HG03571 (cell line): Measurements from ENCODE around the gene SPG7.

Experiments used
- ATAC-seq: cut with Tn5 transposase; IDR thresholded peaks from one replicate; pipeline ENCODE4 v1.9.1; 2021; ENCODE audit not compliant: unreplicated experiment

SPG7 gene

DNA sequence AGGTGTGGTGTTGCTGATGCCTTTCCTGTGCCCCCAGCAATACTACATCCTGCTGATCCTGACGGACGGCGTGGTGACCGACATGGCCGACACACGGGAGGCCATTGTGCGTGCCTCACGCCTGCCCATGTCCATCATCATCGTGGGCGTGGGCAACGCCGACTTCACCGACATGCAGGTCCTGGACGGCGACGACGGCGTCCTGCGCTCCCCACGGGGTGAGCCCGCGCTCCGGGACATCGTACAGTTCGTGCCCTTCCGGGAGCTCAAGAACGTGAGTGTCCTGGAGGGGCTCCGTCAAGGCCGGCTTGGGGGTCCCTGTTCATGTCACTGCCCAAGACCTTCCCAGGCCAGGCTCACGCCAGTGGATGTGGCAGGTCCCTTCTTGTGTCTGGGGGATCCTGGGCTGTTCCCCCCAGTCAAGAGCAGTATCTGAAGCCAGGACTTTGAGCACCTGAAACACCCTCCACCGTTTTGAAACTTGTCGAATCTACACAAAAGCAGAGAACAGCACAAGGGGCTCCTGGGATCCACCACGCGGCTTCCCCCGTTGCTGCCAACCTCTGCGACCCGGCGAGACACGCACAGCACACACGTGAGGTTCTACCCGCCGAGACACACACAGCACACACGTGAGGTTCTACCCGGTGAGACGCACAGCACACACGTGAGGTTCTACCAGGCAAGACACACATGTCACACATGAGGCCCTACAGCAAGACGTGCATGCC lies 87.3 kb downstream of the SPG7 start:
- no peak for ATAC-seq

DNA sequence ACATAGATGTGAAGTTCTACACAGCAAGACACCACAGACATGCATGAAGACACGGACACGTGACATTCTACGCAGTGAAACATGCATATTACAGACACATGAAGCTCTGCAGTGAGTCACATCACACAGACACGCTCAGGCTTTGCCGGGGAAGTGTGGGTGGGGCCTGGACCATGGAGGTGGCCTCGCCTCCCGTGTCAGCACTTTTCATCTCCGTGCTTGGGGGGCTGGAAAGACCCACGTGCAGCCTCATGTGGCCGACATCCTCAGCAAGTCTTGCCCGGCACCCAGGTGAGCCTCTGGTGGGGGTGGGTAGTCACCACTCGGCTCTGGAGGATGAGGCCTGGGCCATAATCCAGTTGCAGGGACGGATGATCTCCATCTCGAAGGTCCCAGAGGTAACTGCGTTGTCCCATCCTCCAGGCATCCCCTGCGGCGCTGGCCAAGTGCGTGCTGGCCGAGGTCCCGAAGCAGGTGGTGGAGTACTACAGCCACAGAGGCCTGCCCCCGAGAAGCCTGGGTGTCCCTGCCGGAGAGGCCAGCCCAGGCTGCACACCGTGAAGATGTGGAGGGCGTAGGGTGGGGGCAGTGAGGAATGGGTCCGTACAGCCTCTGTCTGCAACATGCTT lies 88.0 kb downstream of the SPG7 start:
- ATAC-seq: no peak

DNA sequence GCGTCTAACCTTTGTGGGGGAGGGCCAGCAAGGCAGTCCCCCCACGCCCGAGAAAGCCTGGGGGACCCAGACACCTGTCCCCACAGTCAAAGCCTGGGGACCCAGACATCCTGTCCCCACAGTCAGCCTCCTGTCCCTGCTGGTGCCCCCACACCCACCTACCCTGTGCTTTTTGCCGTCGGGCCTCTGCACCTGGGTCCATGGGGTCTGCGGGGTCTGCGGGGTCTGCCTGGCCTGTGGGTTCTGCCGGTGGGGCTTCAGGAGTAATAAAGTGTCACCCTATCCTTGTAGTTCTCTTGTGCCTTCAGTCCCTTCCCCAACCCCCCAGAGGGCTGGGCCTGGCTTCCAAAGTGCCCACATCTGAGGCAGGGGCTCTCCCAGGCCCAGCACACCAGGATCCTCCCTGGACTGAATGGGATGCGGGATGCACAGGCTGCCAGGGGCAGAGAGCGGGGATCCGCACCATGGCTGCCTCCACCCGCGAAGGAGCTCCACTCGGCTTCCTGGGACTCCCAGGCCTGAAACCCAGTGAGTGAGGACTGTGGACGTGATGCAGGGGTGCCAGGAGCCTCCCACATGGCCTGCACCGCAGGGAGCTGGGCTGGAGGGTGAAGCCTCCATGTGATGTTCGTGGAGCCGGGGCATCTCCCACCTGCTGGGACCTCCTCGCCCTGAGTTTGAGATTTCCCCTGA lies 88.9 kb downstream of the SPG7 start:
- ATAC-seq: no peak

DNA sequence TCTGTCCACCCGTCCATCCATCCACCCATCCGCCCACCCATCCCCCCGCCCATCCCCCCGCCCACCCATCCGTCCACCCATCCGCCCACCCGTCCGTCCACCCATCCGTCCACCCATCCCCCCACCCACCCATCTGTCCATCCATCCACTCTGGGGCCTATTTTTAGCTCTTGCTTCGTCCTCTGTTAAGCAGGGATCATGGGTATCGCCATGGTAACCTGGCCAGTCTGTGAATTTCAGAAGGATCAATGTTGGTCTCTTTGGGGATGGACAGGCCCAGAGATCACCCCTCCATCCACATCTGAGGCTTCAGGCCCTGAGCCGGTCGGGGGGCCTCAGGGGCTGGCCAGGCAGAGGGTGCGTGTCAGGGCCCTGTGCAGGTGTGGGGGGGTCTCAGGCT lies 90.0 kb downstream of the SPG7 start:
- ATAC-seq: no peak

DNA sequence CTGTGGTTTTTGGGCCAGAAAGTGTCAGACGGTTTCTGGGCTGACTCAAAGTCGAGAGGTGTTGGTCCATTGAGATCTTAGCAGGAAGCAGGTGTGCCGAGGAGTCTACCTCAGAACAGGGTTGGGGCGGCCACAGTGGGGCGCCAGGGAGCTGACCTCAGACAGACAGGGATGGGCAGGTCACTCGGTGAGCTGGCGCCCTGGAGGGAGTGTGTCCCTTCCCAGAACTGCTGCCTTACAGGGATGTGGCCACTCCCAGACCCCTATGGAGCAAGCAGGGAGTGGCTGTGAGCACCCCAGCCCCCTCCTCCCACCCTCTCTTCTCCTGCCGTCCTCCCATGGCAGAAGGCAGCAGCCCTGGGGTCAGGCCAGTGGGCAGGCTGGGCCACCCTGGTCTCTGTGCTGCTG lies 91.3 kb downstream of the SPG7 start:
- no peak for ATAC-seq

DNA sequence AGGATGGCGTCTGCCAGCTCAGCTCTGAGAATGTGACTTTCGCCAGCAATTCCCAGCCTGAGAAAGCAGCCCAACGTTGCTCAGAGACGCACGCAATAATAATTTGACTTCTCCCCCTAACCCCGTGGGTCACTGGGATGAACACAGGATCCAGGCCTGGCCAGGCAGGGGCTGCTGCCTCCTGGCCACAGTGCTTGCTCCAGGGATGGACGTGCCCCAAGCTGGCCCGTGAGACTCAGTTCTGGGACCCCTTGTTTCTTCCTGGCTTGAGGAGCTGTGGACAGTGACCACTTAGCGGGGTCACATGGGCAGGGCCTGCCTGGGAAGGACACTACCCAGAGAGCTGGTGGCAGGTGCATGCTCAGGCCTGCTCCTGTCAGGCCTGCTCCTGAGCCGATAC lies 91.7 kb downstream of the SPG7 start:
- ATAC-seq: no peak

DNA sequence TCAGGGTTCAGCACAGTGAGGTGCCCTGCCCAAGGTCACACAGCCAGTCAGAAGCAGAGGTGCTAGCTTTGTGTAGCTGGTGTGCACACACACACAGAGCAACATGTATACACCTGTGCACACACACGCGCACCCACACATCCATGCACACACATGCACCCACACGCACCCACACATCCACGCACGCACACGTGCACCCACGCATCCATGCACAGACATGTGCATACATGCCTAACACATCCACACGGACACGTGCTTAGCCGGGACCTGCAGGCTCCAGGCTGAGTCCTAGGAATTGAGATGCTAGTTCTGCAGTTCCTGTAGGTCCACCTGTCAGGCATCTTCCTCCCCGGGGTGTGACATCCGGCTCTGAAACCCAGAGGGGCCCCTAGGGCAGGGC lies 92.2 kb downstream of the SPG7 start:
- no peak for ATAC-seq

DNA sequence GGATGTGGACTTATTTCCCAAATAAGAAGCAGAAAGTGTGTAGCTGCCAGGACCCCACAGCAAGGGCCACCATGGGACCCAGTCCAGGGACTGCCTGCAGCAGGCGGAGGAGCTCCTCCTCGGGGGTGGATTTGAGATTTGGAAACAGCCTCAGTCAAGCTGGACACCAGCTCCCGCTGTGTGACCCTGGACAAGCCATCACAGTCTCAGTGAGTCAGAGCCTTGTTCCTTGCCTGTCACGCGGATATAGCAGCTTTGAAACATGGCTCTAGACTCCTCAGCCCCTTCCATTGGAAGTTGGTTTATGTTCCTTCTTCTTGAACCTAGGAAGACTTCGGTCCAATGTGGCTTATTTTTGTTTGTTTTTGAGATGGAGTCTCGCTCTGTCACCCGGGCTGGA lies 92.8 kb downstream of the SPG7 start:
- ATAC-seq: no peak

DNA sequence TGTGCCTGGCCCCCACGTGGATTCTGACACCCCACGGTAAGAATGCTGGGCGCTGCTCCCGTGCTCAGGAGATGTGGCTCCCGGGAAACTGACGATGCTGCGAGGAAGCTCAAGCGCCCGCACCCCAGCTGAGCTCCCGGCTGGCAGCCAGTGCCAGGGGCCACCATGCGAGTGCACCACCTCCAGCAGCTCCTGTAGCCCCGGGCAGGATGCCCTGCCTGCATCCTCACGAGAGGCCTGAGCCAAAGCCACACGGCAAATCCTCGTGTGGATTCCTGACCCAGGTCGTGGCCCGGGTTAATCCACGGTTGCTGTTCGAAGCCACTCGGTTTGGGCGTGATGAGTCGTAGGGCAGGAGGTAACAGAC lies 93.7 kb downstream of the SPG7 start:
- no peak for ATAC-seq

DNA sequence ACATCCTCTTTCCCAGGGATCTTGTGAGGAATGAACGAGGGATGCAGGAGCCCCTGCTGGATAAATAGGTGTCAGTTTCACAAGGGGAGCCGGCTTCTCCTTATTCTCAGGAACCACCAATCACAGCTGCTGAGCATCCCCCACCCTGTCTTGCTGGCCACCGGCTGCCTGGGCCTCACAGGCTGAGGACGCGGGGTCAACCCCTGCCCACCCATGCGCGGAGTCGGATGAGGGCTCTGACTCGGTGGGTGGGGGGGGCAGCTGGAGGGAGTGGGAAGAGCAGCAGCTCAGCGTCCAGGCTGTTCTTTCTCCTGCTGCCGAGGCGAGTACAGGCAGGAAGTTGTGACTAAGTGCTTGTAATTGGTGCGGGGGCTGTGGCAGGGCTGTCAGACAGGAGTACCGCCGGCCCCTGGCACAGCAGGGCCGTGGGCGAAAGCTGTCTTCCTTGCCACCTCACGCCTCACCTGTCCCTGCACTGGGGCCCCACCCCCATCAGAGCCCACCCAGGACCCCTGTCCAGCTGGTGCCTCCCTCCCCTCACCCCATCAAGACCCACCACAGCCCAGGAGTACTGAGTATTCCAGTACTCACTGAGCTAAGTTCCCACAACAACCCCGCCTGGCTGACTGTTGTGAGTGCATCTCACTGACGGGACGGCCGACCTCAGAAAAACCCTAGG lies 94.2 kb downstream of the SPG7 start:
- no peak for ATAC-seq

DNA sequence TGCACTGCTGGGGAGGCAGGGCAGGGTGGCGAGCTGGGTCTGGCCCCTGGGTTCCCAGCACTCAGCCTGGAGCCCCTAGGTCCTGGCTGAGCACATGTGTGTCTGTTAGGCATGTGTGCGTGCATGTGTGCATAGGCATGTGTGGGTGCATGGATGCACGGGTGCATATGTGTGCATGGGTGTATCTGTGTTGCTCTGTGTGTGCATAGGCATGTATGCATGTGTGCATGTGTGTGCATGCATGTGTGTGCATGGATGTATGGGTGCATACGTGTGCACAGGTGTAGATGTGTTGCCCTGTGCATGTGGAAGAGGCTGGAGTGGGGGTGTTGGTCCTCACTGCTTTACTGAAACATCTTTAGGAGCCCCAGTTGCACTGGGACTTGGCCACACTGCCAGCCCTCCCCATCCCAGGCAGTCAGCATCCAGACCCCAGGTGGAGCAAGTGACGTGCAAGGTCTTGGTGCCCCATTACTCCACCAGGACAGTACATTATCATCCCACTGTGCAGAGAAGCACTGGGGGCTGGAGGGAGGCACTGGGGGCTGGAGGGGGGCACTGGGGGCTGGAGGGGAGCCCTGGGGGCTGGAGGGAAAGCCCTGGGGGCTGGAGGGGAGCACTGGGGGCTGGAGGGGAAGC lies 94.9 kb downstream of the SPG7 start:
- ATAC-seq: no peak

DNA sequence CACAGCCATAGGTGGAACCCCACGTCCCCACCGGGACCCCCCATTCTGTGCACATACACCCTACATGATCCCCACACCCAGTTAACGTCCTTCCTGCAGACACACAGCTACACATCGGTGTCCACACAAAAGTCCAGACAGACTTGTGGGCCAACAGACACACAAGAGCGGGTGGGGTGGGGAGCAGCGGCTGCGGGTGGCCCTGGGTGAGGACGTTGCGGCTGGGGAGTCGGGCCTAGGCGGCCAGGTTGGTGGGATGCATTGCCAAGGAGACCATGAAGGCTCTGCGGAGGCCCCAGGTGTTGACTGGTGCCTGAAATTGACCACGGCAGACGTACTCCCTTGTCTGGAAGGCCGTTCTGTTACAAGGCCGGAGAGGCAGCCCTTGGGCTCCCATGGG lies 96.6 kb downstream of the SPG7 start:
- ATAC-seq: no peak

DNA sequence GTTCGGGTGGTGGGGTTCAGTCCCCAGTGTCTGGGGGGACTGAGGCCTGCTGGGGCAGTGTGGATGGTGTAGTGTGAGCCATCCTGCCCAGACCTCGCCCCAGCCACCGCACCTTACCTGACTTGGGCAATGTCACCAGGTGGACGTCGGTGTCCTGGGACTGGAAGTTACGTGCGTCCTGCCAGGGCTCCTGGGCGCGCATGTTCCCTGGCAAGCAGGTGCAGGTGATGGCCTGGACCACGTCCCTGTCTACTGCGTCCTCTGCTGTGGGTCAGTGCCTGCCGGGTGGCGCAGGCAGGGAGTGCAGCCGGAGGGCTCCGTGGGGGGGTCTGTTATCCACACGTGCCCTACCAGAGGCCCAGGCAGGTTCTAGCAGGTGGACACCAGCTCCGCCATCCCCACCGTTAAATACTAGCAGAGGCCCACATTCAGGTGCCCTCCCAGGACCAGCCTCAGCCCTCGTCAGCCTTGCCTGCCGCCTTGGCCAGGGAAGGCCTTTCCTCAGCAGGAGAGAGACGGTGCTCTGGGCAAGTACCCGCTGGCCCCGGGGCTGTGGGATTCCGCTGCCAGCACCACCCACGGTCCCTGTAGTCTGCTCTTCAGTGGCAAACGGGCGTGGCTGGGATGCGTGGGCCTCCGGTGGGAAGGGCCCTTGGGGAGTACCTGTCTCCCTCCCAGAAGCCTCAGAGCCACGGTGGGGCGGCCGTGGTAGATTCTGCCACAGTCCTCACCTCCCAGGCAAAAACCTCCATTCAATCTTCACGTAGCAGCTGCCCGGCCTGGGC lies 97.2 kb downstream of the SPG7 start:
- no peak for ATAC-seq

DNA sequence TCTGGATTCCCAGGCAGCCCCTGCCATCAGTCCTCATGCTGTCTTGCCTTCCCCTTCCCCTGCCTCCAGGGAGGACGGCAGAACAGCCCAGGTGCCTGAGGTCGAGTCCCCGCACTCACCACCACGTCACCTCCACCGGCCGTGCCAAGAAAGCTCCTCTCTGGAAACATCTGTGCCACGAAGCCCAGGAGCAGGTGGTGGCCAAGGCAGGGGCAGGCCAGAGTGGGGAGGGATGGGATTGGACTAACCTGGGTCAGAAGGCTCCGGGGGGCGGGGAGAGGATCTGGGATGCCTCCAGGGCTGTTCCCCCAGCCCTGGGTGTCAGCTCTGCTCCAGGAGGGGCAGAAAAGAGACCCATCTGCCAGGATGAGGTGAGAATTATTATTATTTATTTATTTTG lies 97.8 kb downstream of the SPG7 start:
- no peak for ATAC-seq
